GM19455 (cell line): ENCODE data around the gene KRT35.
"Not testable (repeated sequence)": the region's sequence is repeated elsewhere in the genome, so short reads cannot be mapped to it uniquely, and the experiment has no call there.

ENCODE experiments used
- ATAC-seq: cut with Tn5 transposase; IDR thresholded peaks from one replicate; pipeline ENCODE4 v1.9.1; 2021; ENCODE audit not compliant: unreplicated experiment

KRT35 gene

DNA sequence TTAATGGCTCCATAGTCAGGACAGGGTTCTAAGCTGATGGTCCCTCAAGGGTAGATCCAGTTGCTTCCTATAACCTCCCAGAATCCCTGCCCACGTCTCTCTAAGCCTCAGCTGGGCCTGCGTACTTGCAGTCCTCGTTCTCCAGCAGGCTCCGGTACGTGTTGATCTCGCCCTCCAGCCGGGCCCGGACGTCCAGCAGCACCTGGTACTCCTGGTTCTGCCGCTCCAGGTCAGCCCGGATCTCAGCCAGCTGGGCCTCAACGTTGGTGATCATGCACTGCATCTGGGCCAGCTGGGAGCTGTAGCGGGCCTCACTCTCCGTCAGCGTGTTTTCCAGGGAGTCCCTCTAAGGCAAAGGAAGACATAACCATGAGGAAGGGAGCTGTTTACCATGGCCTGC, 18.2 kb downstream of the KRT35 start:
- no peak for ATAC-seq

DNA sequence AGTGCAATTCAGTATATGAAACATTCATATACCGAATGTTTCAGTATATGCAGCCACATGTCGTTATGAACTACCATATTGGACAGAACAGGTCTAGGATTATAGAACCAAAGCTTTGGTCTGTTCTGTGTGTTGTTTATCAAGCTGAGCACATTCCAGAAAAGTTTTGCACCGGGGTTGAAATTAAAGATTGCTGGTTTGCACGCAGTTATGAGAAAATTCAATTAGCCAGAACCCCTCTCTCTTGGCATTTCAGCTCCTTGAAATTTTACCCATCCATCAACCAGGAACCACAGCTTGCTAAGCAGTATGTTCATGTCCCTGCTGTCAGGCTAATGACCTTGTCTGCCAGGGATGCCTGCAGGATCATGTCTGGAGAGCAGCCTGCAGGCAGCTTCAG, 23.3 kb downstream of the KRT35 start:
- no peak for ATAC-seq

DNA sequence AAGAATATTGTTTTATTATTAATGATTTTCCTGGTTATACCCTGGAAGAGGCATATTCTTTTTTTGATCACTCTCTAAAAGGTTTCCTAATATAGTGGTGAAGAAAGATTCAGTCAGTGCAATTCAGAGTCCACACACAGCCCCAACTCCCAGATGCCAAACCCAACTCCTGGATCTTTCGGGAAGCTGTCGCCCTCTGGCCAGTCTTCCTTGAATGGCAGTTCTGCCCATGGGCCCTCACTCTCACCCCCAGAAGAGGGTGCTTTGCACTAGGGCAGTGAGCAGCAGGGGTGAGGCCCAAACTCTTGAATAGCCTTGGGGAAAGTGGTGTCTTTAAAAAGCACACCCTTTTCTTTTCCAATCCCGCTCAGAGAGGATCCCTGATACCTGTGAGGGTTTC, 24.7 kb downstream of the KRT35 start:
- no peak for ATAC-seq

DNA sequence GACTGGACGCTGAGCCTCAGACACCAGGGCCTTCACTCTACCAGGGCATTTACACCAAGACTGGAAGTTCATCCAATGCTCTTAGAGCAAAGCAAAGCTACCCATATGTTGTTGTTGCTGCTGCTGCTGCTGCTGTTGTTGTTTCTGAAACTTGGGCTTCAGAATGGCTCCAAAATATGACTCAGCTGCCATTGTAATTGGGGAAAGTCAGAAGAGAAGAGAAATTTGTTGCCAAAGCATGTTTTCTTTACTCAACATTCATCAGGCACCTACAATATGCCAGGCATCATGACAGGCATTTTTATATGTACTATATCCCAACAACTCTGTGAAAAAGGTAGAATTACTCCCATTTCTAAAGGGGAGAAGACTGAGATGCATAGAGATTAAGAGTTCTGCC, 25.7 kb downstream of the KRT35 start:
- no peak for ATAC-seq

DNA sequence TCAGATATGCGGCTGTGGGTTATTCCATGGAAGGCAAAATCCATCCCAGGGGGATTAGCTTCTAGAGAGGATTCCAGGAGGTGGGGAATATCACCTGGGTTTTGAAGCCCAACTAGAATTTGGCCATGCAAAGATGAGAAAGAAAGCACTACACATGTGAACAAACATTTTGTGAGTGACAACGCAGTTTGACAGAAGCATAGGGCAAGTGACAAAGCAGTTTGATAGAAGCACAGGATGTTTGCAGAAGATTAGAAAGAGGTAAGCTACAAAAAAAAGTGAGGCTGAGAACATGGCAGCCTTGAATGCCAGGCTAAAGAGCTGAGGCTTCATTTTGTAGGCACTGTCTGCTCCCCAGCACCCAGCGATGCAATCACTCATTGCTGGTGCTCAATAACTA, 27.9 kb downstream of the KRT35 start:
- ATAC-seq, result no peak

DNA sequence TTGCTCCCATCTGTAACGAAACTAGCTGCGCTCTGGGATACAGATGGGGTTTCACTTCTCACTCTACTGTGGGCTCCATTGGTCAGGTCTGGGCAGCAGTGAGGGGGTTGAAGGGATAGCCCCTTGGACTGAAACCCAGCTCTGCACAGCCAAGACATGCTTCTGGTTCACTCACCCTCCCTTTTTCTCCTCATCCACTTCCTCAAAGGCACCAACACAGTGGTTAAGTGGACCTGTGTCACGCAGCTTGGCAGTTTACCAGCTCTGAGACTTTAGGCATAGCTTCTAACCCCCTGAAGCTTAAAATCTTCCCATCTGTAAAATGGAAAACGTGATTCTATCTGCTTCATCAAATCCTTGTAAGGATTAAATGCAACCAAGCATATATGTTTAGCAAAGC, 28.7 kb downstream of the KRT35 start:
- no peak for ATAC-seq

DNA sequence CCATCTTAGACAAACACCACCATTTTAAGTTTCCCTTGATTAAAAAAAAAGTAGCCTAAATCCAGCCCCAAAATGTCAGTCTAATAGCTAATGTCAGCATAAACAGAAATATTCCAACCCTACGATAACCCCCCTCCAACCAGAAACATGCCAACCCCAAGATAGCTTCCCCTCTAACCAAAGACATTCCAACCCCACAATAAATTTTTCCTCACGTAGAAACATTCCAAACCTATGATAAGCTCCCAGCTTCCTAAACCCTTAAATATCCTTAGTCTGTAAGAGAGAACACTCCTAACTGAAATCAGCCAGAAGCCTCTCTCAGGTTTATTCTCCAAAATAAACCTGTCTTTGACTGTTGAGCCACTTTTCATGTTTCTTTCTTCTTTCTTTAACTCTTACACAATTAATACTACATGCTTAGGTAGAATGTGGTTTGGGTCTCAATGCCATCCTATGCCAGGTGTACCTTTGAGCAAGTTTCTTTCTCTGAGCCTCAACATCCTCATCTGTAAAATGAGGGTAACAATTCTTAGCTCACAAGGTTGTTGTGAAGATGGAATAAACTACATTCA, 29.7 kb downstream of the KRT35 start:
- ATAC-seq, result no peak

DNA sequence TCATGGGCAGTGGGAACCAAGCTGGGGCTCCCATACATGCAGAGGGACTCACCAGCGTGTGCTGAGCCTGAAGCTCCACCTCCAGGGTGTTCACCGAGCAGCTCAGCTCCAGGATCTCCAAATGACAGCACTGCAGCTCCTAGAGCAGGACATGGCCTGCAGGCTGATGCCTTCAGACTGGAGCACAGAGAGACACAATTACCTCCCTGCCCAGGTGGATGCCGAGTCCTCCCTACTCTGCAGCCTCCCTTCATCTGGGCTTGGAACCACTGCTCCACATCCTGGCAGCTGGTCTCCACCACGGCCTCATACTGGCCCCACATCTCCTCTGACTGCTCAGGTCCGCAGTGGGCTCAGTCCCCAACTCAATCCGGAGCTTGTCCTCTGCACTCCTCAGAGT, 31.9 kb downstream of the KRT35 start:
- no peak for ATAC-seq

DNA sequence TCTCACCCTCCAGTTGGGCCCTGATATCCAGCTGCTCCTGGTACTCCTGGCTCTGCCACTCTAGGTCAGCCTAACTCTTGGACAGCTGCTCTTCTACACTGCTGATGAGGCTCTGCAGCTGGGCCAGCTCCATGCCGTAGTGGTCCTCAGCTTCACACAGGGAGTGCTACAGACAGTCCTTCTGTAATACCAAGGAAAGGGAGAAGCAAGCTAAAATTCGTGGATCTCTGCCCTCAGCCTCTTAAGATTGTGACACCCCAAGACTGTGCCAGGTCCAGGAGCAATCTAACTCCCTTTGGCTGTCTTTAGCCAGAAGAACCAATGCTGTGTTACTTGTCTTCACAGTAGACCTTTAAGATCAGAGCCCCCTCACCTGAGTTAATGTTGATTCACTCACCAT, 32.4 kb downstream of the KRT35 start:
- ATAC-seq, result no peak

DNA sequence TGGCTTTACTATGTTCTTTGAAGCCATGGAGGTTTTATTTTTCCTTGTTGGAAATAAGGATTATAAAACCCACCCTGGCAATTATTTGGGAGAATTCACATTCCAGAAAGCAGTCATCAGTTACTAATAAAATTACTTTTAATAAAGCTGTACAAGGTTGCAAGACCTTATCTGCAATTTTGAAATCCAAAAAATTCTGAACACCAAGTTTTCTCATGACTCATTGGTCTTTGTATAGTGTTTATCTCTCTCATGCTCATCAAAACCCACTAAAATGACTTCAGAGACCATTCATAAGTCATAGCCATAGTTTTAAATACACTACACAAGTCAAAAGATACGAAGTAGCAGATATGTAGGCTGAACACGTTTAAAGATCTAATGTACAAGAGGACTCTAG, 34.1 kb downstream of the KRT35 start:
- no peak for ATAC-seq

DNA sequence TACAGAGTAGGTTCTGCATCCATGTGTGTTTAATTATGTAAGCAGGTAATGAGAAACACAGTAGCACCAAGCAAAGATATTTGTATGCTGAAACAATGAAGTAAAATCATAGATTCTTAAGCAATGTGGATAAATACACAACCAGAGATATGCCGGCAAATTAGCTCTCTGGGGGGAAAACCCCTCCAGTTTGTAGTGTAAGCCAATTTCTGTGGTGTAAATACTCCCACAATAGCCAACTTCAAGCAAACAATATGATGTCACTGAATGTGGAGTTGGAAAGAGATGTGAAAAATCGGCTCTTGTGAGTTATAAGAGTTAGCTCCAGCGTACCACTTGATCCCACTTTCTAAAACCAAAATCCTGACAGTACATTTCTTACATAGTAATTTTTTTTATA, 36.3 kb downstream of the KRT35 start:
- no peak for ATAC-seq

DNA sequence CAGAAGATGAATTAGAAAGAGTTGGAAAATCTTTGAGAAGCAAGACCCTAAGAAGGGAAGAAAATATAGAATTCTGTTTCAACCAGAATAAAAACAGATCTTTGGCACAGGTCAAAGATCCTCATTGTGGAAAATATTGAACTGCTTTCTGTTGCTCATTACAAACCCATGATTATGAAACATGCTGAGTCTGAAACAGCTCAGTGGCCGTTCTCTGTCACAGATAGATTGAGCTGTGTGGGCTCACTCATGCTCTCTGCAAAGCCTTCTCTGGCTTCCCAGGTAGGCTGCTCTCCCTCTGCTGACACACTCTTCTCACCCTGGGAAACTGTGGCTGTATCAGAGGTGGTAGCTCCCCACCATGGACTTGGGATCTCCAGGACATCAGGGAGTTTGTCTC, 36.8 kb downstream of the KRT35 start:
- no peak for ATAC-seq

DNA sequence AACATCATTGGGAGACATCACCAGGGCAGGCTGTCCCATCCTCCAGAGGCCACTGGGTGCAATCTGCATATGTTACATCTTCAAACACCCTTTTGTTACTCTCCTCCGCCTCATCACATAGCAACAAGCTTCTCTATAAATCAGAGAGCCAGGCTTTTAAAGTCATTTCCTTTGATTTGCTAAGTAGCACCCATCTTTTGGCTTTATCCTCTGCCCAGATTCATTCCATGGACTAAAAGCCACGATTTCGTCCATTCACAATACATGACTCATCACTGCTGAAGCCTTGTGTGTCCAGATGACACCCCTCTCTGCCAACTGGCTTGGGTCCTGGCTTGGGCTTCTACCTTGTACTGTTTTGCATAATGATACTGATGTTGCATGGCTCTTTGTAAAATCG, 38.2 kb downstream of the KRT35 start:
- no peak for ATAC-seq

DNA sequence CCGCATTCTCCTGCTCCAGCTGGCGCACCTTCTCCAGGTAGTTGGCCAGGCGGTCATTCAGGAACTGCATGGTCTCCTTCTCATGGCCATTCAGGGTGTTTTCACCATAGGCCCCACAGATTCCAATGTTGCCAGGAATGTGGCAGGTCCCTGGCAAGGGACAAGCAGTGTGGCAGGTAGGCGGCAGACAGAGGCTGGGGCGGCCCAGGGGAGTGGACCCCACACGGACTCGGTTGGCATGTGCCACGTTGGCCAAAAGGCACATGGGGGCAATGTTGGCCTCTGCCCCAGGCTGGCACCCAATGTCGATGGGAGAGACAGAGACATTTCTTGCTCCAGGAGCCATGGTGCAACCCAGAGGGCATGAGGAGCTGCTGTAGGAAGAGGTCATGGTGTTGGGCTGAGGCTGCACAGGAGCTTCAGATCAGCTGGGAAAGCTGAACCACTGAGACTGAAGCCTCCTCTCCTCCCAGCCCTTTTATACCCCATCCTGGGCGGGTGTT, 40.4 kb downstream of the KRT35 start, which contains the start of gene KRT38:
KRT38 (minus strand) TSS at position 453 of the 503 bp plus-strand sequence; CDS start at position 391, 62 bp downstream.
- no peak for ATAC-seq

DNA sequence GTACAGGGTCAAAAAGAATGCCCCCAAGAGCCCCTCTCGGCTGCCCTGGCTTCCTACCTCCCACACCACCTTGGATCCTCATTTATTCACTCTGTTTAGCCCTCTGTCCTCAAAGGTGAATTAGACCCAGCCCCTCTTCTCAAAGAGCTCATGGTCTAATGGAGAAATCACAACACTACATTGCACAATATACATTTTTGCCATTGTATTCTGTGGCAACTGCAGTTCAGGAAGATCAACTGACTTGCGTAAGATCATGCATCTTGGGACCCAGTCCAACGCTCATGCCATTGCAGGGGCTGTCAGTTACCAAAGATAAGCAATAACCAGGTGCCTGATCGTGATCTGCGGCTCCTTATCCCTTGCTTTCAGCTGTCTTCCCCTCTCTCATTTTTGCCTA, 41.6 kb downstream of the KRT35 start:
- no peak for ATAC-seq

DNA sequence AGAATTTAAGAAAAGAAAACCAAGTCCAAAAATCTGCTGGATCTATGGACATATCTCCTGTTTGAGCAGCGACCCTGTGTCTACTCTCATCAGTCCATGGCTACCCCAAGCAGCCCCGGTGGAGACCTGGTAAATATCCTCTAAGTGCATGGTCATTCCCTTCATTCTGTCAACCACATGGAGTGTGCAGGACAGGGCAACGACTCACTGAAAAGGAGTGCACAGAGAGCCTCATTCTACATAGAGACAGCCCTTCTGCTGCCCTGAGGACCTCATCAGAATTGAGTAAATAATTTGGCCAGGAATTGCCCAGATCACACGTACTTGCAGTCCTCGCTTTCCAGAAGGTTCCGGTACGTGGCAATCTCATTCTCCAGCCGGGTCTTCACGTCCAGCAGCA, 43.2 kb downstream of the KRT35 start:
- ATAC-seq, result no peak

DNA sequence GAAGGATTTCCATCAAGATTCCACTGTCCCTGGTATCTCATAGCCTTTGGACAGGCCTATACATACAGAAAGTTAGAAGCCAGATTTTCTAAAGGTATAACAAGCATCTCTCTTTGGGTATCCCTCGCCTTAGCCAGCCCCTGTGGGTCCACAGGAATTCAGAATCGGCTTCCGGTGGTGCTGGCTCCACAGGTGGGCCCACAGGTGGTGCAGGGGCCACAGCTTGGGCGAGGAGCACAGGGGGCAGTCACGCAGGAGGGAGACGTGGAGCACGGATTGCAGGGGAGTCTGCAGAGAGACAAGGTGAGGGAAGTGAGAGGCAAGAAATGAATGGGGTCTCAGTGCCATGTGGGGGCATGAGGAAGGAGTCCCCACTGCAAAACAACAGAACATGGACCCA, 43.7 kb downstream of the KRT35 start:
- no peak for ATAC-seq

DNA sequence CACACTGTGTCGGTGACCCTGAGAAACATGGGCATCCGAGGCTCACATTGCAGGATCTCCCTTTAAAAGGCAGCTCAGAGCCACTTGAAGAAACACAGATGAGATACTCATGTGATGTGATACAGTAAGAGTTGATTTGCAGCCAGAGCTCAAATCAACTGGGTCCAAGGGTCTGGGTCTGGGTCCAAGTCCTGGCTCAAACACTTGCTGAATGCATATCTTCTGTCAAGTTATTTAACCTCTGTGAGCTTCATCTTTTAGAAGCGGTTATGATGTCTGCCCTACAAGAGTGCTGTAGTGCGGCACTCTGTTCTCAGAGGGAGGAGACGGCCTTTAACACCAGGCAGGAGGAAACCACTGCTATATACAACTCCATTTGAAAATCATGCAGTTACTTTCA, 46.5 kb downstream of the KRT35 start:
- no peak for ATAC-seq

DNA sequence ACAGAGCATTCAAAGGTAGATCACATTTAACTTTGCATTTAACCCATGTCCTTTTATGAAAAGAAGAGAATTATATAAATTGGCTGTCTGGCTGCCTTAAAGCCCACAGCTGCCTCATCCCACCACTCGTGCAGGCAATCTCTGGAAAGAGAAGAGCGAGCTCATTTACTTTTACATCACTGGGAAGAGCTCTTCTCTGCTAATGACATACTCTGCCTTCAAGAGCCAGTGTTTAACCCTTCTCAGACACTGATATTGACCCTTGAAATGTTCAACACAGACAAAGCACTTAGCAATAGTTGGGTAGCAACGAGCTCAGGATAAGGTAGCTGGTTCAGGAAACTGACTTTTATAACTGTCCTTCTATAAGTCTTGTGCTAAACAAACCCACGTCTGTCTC, 46.9 kb downstream of the KRT35 start:
- ATAC-seq, result no peak

DNA sequence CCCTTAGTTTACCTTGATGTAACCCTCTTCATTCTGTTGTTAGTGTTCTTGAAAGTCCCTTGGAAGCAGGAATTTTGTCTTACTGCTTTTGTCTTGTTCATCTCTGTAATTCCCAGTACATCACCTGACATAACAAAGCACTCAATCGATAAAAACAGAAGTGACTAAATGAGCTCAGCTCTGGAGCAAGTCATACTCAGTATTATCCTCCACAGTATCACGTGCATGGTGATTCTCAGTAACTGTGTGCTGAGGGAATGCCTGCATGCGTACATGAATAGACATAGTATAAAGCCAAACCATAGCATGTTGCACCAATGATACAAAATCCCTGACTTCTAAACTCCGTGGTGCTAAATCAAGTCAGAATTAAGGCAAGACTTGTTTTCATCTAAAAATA, 47.4 kb downstream of the KRT35 start:
- ATAC-seq, result no peak

DNA sequence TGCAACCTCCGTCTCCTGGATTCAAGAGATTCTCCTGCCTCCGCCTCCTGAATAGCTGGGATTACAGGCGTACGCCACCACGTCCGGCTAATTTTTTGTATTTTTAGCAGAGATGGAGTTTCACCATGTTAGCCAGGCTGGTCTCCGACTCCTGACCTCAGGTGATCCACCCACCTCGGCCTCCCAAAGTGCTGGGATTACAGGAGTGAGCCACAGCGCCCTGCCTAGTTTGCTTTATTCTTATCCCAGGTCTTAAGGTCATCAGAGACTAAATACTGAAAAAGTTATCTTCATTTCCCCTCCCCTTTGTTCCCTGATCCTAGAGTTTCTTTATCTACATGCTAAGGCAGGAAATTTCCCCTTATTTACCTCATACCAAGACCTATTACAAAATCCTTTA, 50.6 kb downstream of the KRT35 start:
- ATAC-seq, result not testable (repeated sequence)

DNA sequence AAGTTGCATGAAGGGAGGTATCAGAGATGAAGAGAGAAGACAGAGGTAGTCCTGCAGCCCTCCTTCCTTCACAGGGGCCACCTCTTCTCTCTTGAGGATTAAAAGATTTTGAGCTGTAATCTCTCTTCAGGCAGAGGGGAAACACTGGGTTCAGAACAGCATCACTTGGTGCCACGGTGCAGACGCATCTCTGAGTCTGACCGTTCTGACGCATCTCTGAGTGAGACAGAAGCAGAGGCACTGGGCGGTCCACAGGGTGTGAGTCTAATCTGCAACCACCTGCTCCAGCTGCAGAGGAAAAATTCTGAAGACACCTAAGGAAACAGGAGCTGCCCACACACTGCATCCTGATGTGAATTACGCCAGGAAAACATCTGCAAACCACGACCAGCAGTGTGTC, 51.3 kb downstream of the KRT35 start:
- ATAC-seq, result no peak

DNA sequence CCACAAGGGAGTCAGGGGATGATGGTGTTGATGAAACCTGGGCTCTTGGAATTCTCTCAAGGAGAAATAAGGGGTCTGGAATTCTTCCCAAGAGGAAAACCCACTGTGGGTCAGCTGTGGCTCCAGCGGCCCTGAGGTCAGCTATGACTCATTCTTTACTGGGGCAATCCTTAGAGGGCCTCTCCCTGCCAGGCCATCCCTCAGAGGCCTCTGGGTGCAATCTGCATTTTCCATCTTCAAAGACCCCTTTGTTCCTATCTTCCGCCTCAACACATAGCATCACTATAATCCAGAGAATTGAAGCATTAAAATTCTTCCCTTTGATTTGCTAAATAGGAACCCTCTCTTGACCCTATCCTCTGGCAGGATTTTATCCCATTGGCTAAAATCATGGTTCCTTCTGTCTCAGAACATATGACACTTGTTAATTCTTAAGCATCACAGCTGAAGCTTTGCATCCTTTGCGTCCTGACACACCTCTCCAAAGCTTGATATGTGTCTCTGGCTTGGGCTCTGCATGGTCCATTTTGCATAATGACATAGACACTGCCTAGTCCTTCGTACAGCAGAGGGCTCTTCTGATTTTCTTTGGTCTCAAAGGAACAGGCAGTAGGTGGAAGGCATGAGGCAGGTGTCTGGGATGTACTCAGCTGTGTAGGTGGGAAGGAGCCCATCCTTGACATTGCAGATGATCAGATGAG, 52.2 kb downstream of the KRT35 start:
- ATAC-seq, result no peak
